HG03196 (cell line): ENCODE results near the gene PRRT2.
"Not testable (repeated sequence)": the region's sequence is repeated elsewhere in the genome, so short reads cannot be mapped to it uniquely, and the experiment has no call there.

Experiments
- ATAC-seq: cut with Tn5 transposase; IDR thresholded peaks from one replicate; pipeline ENCODE4 v1.9.1; 2021; ENCODE audit not compliant: unreplicated experiment

The PRRT2 gene

DNA sequence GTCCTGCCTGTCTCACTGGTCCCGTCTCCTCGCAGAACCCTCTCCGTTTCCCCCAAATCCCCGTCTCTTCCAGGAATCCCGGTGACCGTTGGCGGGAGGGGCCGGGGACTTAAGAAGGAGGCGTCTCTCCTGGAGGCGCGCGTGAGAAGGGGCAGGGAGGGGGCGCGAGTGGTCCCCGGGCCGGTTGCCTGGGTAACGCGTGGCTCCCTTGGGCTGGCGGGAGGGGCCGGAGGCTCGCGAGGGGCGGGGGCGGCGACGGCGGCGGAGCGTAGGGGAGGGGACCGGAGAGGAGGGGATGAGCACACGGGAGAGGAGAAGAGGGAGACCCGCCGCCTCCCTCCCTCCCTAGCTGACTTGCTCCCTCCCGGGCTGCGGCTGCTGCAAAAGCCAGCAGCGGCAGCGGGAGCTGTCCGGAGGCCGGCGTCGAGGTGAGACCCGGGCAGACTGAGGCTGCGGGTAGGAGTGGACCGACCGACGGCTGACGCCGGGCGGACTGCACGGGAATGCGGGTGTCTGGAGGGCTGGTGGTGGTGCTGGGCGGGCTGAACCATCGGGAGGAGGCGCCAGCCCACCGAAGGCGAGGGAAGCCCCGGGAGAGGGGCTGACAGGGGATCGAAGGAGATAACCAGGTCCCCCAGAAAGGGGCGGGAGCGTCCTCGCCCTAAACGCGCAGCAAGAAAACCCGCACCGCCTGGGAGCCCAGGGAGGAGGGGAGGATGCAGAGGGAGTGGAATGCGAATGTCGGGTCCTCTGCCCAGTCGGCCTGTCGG, at the start of gene PRRT2:
Gene PRRT2, plus strand, starts transcription at position 298 of the 770 bp plus-strand sequence. CDS start 862 bp downstream, outside the sequence.
- no peak for ATAC-seq

GRCh38 chr16:29763326-29763725, 48.7 kb upstream of the PRRT2 start:
- ATAC-seq = no peak

GRCh38 chr16:29765167-29766032, 46.6 kb upstream of the PRRT2 start:
- ATAC-seq = no peak

DNA sequence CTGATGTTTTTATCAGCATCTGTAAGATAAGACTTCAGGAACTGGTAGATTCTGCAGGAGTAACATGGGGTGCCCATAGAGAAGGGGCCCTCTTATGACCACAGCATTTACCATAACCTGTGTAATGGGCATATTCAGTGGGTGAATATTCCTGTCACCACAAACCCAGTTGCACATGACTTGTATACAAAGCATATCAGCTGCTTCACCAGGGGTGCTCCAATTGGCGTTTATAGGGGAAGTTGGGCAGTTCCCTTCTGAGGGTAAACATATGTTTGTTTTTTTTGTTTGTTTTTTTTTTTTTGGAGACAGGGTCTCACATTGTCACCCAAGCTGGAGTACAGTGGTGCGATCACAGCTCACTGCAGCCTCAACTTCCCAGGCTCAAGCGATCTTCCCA, 45.4 kb upstream of the PRRT2 start:
- no peak for ATAC-seq

- ATAC-seq = no peak
Measured at GRCh38 chr16:29767062-29767461, 44.9 kb upstream of the PRRT2 start.

DNA sequence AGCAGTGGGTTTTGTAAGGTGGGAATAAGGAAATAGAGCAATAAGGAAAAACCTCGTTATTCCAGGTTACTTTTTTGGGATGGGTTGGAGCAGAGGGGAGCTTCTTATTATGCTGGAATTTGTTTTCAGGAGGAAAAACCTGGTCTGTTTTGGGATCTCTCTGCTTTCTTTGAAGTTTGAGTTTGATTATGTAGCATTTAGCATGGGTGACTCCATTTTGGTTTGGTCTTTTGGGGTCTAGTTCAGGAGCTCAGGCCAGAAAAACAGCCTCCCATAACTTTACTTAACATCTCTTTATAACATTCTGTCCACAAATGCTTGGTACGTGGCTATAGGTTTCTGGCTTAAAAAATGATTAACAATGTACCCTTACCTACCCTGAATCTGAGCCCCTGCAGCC, 42.5 kb upstream of the PRRT2 start:
- no peak for ATAC-seq

DNA sequence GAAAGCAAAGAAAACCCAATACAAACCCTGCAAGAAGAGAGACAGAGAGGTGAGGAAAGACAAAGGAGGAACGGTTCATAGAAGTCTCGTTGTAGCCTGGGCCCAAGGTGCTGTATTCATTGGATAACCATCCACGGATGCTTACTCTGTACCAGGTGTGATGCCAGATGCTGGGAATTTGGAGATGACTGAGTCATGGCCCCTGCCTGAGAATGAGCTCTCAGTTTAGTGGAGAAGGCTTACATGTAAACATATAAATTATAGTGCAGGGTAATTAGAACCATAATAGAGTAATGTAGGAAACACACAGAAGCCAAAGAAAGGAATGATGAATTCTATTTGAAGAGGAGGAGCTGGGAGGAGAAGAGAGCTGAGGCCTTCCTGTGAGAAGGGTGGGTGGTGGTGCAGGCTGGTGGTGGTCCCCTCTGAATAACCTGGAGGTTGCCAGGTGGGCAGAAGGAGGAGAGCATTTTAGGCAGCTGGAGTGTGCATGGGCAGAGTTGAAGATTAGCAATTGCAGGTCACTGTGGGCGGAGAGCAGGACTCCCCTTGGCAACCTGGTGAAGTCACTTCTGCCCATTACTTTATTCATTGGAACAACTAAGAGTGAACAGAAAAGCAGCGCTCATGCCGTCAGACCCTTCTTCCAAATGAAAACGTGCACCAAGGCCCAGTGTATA, 41.6 kb upstream of the PRRT2 start:
- no peak for ATAC-seq

GRCh38 chr16:29772330-29772729, 39.7 kb upstream of the PRRT2 start:
- not testable (repeated sequence) for ATAC-seq

GRCh38 chr16:29774730-29775129, 37.3 kb upstream of the PRRT2 start:
- no peak for ATAC-seq

GRCh38 chr16:29775742-29776408, 36.1 kb upstream of the PRRT2 start:
- ATAC-seq = no peak

DNA sequence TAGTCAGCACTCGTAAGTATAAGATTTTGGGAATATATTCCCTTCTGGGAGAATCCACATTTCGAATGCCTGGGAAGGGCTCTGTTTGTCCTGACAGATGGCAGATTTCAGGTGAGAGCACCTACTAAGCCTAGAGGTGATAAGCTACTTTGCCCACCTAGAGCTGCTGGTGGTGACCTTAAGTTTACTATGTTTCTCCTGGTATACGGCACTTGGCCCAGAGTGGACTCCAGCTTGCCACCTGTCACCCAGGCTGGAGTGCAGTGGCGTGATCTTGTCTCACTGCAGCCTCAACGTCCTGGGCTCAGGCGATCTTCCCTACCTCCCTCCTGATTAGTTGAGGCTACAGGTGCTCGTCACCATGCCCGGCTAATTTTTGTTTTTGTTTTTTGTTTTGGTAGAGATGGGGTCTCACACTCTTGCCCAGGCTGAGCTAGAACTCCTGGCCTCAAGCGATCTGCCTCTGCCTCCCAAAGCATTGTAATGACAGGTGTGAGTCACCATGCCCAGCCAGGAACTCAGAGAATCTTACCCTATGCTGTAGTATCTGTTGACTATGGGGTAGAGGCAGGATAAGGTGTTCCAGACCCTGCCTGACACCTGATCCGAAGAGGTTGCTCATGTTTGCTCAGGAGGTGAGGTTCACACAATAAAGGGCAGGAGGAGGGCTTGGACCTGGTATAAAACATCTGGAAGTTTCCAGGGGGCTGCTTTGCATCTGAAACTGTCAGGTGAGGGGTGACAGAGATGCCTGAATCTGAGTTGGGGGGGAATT, 34.2 kb upstream of the PRRT2 start, which contains the start of gene ZG16:
Gene ZG16, plus strand, starts transcription at position 681 of the 775 bp plus-strand sequence. CDS start 1,011 bp downstream, outside the sequence.
- no peak for ATAC-seq

DNA sequence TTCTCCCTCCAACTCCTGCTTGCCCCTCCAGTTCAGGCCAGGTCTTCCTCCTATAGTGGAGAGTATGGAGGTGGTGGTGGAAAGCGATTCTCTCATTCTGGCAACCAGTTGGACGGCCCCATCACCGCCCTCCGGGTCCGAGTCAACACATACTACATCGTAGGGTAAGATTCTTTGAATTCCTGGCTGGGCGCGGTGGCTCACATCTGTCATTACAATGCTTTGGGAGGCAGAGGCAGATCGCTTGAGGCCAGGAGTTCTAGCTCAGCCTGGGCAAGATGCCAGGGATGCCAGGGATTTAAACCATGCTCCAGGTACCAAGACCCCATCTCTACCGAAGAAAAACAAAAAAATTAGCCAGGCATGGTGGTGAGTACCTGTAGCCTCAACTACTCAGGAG, 32.5 kb upstream of the PRRT2 start:
- no peak for ATAC-seq

DNA sequence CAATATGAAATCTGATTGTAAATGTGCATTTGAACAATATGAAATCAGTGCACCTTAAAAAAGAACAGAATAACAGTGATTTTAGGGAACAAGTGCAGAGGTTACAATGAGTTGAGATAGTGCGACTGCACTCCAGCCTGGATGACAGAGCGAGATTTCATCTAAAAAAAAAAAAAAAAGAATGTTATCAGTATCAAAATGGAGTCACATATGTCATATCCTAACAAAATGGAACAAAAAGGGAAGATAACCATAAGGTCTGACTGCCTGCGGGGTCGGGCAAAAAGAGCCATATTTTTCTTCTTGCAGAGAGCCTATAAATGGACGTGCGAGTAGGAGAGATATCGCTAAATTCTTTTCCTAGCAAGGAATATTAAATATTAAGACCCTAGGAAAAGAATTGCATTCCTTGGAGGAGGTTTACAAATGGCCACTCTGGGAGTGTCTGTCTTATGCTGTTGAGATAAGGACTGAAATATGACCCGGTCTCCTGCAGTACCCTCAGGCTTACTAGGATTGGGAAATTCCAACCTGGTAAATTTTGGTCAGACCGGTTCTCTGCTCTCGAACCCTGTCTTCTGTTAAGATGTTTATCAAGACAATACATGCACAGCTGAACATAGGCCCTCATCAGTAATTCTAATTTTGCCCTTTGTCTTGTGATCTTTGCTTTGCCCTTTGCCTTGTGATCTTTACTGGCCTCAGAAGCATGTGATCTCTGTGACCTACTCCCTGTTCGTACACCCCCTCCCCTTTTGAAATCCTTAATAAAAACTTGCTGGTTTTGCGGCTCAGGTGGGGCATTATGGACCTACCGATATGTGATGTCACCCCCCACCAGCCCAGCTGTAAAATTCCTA, 28.7 kb upstream of the PRRT2 start:
- not testable (repeated sequence) for ATAC-seq

DNA sequence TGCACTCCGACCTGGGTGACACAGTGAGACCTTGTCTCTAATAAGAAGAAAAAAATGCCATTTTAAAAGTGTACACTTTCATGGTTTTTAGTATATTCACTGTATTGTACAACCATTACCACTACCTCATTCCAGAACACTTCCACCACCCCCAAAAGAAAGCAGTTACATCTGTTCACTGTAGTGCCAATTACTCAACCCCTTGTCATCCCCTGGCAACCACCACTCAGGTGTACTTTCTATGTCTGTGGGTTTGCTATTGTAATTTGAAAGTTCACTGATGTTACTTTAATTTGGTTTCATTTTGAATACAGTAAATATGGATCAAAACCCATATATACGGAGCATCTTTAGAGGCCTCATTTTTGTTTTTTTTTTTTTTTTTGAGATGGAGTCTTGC, 27.8 kb upstream of the PRRT2 start:
- ATAC-seq = no peak

GRCh38 chr16:29784901-29785500, 27.0 kb upstream of the PRRT2 start:
- no peak for ATAC-seq

DNA sequence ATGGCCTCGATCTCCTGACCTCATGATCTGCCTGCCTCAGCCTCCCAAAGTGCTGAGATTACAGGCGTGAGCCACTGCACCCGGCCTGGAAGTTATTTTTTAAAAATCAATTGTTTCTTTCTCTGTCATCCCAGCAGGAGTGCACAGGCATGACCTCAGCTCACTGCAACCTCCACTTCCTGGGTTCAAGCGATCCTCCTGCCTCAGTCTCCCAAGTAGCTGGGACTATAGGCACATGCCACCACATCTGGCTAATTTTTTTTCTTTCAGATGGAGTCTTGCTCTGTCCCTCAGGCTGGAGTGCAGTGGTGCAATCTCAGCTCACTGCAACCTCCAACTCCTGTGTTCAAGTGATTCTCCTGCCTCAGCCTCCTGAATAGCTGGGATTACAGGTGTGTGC, 24.8 kb upstream of the PRRT2 start:
- not testable (repeated sequence) for ATAC-seq

- ATAC-seq = no peak
Measured at GRCh38 chr16:29789775-29790182, 22.2 kb upstream of the PRRT2 start.

DNA sequence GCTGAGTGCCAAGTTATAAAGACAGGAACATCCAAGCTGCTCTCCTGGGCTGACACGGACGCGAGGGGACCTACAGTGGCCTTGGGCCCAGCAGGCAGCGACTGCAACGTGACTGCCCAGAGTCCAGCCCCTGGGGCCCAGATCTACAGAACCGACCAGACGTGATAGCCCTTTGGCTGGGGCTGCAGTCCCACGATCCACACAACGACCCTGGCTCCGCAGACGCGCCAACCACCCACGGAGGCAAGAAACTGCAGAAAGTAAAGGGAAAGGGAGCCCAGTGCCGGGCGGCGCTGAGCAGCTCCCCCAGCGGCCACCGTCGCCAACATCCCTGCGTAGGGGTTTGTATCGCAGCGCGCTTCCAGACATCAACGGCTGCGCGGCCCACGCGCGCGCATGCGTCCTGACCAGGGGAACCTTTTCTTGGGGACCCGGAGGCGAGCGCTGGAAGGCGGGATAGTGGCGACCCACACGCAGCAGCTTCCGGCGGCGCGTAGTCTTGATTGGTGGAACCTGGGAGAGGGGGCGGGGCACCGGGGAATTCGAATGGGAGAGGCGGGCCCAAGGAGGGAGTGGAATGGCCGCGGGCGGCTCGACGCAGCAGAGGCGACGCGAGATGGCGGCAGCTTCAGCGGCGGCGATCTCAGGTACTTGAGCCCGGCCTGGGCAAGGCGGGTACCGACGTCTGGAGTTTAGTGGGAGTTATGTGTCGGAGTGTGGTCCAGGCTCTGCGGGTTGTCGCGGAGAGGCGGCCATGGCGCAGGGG, 21.6 kb upstream of the PRRT2 start, which contains the start of gene KIF22:
Gene KIF22, plus strand, starts transcription at position 569 of the 766 bp plus-strand sequence. Its CDS starts 9 bp downstream, at position 578.
- peak; percentile 92 for ATAC-seq
